Measurements from ENCODE around the gene CMSS1.

The CMSS1 gene

GRCh38 chr3:100107221-100107814 is 289.7 kb downstream of the CMSS1 start (continued):
- TF ChIP-seq ZNF843 (tag by site-specific recombination; IDR thresholded peaks at IDR 0.05) (peak; percentile 52; the same call in 1 of the 2 replicates), BCL11A (tag by site-specific recombination; IDR thresholded peaks at IDR 0.05; ENCODE audit: low read depth) (0 out of 2 replicates have a peak, but pooled peaks have one; percentile 17), OVOL3 (tag by site-specific recombination; IDR thresholded peaks at IDR 0.05) (0 out of 2 replicates have a peak, but pooled peaks have one; percentile 26), WT1 (tag by site-specific recombination; IDR thresholded peaks at IDR 0.05) (peak; percentile 66), ZIC2 (tag by site-specific recombination; IDR thresholded peaks at IDR 0.05) (no peak), OSR2 (tag by site-specific recombination; IDR thresholded peaks at IDR 0.05) (peak; percentile 89), PRDM6 (tag by site-specific recombination; IDR thresholded peaks at IDR 0.05) (peak; percentile 99), ZNF2 (tag by site-specific recombination; IDR thresholded peaks at IDR 0.05) (no peak), FEZF1 (tag by site-specific recombination; IDR thresholded peaks at IDR 0.05) (peak; percentile 75), ZNF629 (tag by site-specific recombination; IDR thresholded peaks at IDR 0.05) (peak; percentile 44; the same call in 1 of the 2 replicates), BCL11B (tag by site-specific recombination; IDR thresholded peaks at IDR 0.05; ENCODE audit: low read depth) (no peak), ZBTB49 (tag by site-specific recombination; IDR thresholded peaks at IDR 0.05; ENCODE audit: low read depth) (no peak), ZNF138 (tag by site-specific recombination; IDR thresholded peaks at IDR 0.05; ENCODE audit: borderline replicate concordance) (no peak), ZNF610 (tag by site-specific recombination; IDR thresholded peaks at IDR 0.05; ENCODE audit: borderline replicate concordance) (no peak), KLF10 (tag by site-specific recombination; IDR thresholded peaks at IDR 0.05) (peak; percentile 63), ZNF558 (tag by site-specific recombination; IDR thresholded peaks at IDR 0.05) (no peak), SALL2 (tag by site-specific recombination; IDR thresholded peaks at IDR 0.05; ENCODE audit: borderline replicate concordance) (no peak)
- TF ChIP-seq, protein P1, sequence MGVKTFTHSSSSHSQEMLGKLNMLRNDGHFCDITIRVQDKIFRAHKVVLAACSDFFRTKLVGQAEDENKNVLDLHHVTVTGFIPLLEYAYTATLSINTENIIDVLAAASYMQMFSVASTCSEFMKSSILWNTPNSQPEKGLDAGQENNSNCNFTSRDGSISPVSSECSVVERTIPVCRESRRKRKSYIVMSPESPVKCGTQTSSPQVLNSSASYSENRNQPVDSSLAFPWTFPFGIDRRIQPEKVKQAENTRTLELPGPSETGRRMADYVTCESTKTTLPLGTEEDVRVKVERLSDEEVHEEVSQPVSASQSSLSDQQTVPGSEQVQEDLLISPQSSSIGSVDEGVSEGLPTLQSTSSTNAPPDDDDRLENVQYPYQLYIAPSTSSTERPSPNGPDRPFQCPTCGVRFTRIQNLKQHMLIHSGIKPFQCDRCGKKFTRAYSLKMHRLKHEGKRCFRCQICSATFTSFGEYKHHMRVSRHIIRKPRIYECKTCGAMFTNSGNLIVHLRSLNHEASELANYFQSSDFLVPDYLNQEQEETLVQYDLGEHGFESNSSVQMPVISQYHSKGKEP (tag by site-specific recombination; IDR thresholded peaks at IDR 0.05) = peak; percentile 70

DNA sequence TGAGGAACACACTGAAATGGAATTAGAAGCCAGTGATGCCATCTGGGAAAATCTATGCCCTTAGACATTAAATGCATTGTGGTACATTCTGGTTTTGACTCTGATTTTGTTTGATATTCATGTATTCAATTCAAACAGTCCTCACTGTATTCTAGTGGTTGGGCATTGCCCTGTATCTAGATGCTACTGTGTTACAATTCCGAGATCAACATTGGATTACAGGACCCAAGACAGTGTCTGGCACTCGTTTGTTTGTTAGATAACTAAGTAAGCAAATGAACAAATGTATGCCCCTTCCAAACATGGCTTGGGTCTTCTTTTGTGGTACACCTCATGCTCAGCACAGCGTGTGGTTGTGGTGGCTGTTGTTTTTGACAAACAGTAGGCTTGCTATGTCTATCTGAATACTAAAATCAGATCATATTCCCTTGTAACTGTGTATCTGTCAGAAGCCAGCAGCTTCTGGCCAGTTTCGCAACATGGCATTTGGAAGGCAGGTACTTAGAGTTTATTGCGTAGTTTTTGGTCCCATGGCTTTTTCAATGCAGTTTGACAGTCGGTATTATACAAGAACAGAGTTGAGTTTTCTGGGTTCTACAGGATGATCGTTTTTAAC is 290.9 kb downstream of the CMSS1 start:
- Histone ChIP-seq H3K9me3 (ENCODE audit: control insufficient read depth, insufficient read depth, low read depth, low read length) (no peaks in the 10 kb centered on the region), H3K4me3 (ENCODE audit: low read depth, low read length) (no peak overlapping the region), H3K4me1 (ENCODE audit: control insufficient read depth, insufficient read depth, low read length) (peaks cover 18% of the 10 kb centered on the region), H3K36me3 (ENCODE audit: control insufficient read depth in 2 of 2, insufficient read depth in 1 of 2, low read length in 2 of 2) (no peaks in the 10 kb centered on the region), H3K27ac (ENCODE audit: extremely low read depth, low read depth, low read length) (no peak overlapping the region)
- POLR2A ChIA-PET = no interaction called here
- CTCF ChIA-PET = no interaction called here
- TF ChIP-seq ZNF449 (tag by site-specific recombination; IDR thresholded peaks at IDR 0.05) (peak; percentile 86), OSR2 (tag by site-specific recombination; IDR thresholded peaks at IDR 0.05) (peak; percentile 55; the same call in 1 of the 2 replicates), ZNF239 (tag by site-specific recombination; IDR thresholded peaks at IDR 0.05) (no peak), ZNF654 (tag by site-specific recombination; IDR thresholded peaks at IDR 0.05; ENCODE audit: low read depth) (no peak), PRDM10 (tag by site-specific recombination; IDR thresholded peaks at IDR 0.05) (0 out of 2 replicates have a peak, but pooled peaks have one; percentile 11), ZNF391 (tag by site-specific recombination; IDR thresholded peaks at IDR 0.05; ENCODE audit: borderline replicate concordance, low read depth) (no peak), ZNF16 (tag by site-specific recombination; IDR thresholded peaks at IDR 0.05; ENCODE audit: low read depth) (no peak)
